ENCODE measurements around the gene MYLK2.

DNA sequence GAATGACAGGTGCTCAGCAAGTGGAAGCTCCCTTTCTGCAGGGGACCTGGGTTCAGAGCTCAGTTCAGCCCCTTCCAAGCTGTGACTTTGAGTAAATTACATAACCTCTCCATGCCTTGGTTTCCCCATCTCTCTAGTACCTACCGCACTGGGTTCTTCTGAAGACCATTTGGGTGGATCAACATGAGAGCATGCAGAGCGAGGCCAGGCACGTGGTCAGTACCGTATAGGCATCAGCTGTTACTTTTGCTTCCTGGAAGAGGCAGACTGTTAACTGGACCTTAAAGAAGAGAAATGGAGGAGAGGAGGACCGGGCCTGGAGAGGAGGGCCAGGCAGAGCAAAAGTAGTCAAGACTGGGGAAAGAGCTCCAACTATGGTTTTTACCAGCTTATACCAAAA is 1.7 kb upstream of the MYLK2 start:
- TF ChIP-seq, protein P1, sequence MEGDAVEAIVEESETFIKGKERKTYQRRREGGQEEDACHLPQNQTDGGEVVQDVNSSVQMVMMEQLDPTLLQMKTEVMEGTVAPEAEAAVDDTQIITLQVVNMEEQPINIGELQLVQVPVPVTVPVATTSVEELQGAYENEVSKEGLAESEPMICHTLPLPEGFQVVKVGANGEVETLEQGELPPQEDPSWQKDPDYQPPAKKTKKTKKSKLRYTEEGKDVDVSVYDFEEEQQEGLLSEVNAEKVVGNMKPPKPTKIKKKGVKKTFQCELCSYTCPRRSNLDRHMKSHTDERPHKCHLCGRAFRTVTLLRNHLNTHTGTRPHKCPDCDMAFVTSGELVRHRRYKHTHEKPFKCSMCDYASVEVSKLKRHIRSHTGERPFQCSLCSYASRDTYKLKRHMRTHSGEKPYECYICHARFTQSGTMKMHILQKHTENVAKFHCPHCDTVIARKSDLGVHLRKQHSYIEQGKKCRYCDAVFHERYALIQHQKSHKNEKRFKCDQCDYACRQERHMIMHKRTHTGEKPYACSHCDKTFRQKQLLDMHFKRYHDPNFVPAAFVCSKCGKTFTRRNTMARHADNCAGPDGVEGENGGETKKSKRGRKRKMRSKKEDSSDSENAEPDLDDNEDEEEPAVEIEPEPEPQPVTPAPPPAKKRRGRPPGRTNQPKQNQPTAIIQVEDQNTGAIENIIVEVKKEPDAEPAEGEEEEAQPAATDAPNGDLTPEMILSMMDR (IDR thresholded peaks at IDR 0.05; ENCODE audit: low read depth, low read length, poor library complexity, severe bottlenecking): no peak
- no peak for TF ChIP-seq EZH2phosphoT487 (IDR thresholded peaks at IDR 0.05; ENCODE audit: borderline replicate concordance, low read length)

Measured in DOHH2 (cell line).